Activated naive CD4-positive, alpha-beta T cell treated with Interleukin-2 at 50 U/mL for 16 hours (primary cell): ENCODE measurements around the gene GALNT17.

Source experiments
- DNase-seq: peaks from one replicate; pipeline ENCODE4 v3.0.0-alpha.2; 2020

Gene GALNT17

GRCh38 chr7:71132127-71132376 lies at the start of gene GALNT17:
Gene GALNT17, plus strand, starts transcription at chr7:71132144.
- DNase-seq, result no peak

GRCh38 chr7:71095266-71095860 lies 36.6 kb upstream of the GALNT17 start:
- DNase-seq, result no peak

- no peak for DNase-seq
These were observed 35.6 kb upstream of the GALNT17 start for GRCh38 chr7:71096351-71096750.

GRCh38 chr7:71106226-71106625 lies 25.7 kb upstream of the GALNT17 start:
- DNase-seq, result no peak

GRCh38 chr7:71112436-71112835 lies 19.5 kb upstream of the GALNT17 start:
- DNase-seq, result no peak

GRCh38 chr7:71120096-71120495 lies 11.8 kb upstream of the GALNT17 start:
- DNase-seq, result no peak

- DNase-seq, result no peak
These were observed 2.8 kb upstream of the GALNT17 start for GRCh38 chr7:71129126-71129525.

GRCh38 chr7:71130031-71130679 lies 1.8 kb upstream of the GALNT17 start:
- DNase-seq, result no peak

GRCh38 chr7:71131256-71132126 lies 453 bp upstream of the GALNT17 start:
- no peak for DNase-seq

GRCh38 chr7:71132377-71133231 lies 660 bp downstream of the GALNT17 start:
- DNase-seq, result no peak

- DNase-seq, result no peak
These were observed 1.3 kb downstream of the GALNT17 start for GRCh38 chr7:71133232-71133622.

- no peak for DNase-seq
These were observed 1.9 kb downstream of the GALNT17 start for GRCh38 chr7:71133856-71134255.

GRCh38 chr7:71135116-71135515 lies 3.2 kb downstream of the GALNT17 start:
- no peak for DNase-seq

GRCh38 chr7:71135663-71136062 lies 3.7 kb downstream of the GALNT17 start:
- no peak for DNase-seq

- DNase-seq, result no peak
These were observed 5.5 kb downstream of the GALNT17 start for GRCh38 chr7:71137479-71137878.

GRCh38 chr7:71140264-71140663 lies 8.3 kb downstream of the GALNT17 start:
- no peak for DNase-seq

- DNase-seq, result no peak
These were observed 13.0 kb downstream of the GALNT17 start for GRCh38 chr7:71144963-71145362.

GRCh38 chr7:71145906-71146901 lies 14.3 kb downstream of the GALNT17 start:
- DNase-seq, result no peak

GRCh38 chr7:71148098-71148497 lies 16.2 kb downstream of the GALNT17 start:
- no peak for DNase-seq

GRCh38 chr7:71155236-71155635 lies 23.3 kb downstream of the GALNT17 start:
- DNase-seq, result no peak

- DNase-seq, result no peak
These were observed 25.8 kb downstream of the GALNT17 start for GRCh38 chr7:71157757-71158156.

- DNase-seq, result no peak
These were observed 33.8 kb downstream of the GALNT17 start for GRCh38 chr7:71165708-71166107.
